HG03139 (cell line): Measurements from ENCODE around the gene USP30.
"Not testable (repeated sequence)": the region's sequence is repeated elsewhere in the genome, so short reads cannot be mapped to it uniquely, and the experiment has no call there.

Experiments
- ATAC-seq: cut with Tn5 transposase; IDR thresholded peaks from one replicate; pipeline ENCODE4 v1.9.1; 2021; ENCODE audit not compliant: unreplicated experiment

USP30 gene

DNA sequence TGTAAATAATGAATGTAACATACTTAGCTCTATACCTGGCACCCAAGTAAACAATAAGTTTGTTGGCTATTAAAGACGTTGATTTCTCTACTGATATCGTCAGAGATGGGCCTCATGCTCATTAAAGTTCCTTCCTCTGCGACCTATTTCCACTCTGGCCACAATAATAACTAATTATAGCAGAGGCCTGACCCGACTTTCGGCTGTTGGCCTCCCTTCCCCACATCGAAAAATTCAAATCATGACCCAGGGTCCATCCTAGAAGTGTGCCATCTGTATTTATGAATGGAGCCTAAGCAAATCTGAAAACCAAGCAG lies 321 bp upstream of the USP30 start:
- peak; percentile 1 for ATAC-seq

DNA sequence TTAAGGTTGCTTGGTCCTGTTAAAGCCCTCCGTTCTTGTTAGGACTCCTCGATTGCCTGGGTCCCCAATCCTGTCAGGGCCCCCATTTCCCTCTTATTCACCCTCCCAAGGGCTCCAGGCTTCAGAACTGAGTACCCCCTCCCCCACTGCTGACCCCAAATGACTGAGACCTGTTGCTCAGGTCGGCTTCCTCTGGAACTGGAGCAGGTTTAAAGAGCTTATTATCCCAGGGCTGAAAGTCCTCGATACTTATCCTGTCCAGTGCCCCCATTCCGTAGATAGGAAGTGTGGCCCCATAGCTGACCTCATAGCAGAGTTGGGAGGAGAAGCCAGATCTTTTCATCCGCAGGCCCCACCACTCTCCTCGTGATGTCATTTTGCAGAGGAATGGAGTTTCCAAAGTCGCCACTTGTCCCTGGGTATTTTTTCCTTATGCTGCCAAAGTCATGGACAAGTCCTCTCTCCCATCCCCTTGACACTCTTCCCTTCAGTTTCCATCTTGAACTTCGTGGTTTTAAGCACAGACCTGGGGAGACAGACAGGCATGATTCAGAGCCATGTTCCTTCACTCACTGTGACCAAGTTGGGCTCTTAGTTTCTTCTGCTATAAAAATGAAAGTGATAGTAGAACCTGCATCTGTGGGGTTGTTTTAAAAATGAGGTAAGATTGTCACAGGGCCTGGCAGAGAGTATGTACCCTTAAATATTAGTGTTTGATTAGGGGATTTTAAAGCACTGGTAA lies 1.2 kb downstream of the USP30 start:
- no peak for ATAC-seq

DNA sequence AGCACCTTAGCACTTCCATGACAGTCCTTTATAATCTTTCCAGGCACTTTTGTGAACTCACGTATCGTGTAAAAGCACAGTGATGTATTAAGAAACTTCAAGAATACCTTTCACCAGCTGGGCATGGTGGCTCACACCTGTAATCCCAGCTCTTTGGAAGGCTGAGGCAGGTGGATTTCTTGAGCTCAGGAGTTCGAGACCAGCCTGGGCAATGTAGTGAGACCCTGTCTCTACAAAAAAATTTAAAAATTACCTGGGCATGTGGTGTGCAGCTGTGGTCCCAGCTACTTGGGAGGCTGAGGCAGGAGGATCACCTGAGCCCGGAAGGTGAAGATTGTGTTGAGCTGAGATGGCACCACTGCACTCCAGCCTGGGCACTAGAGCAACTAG lies 1.7 kb downstream of the USP30 start:
- not testable (repeated sequence) for ATAC-seq

DNA sequence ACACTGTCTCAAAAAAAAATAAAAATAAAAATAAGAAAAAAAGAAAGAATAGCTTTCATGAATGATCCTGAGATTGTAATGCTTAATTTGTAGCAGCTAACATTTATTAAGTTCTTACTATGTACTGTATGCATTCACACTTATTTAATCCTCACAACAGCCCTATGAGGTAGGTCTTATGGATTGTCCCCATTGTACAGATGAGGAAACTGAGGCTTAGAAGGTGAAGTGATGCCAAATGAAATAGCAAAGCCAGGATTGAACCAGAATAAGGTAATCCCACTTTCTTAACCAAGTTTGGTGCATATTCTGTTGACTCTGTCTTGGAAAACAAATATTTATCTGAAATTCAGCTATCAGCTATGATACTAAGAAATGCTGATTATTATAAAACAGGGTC lies 2.1 kb downstream of the USP30 start:
- ATAC-seq, result no peak

DNA sequence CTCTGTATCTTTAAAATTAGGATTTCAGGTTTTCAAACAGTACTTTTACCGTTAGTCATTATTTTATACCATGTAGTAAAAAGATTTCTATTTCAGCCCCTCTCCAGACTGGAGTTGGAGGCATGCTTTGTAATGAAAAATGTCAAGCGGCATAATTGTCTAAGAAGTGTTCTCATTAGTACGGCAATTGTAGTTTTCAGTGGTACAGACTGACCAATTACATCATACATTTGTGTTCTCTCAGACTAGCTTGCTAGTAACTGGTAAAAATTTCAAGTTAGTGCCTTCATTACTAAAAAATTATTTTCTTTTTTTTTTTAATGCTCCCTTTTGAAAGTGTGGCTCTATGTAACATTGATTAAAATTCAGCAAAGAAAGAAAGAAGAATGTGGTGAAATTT lies 4.5 kb downstream of the USP30 start:
- ATAC-seq, result no peak

DNA sequence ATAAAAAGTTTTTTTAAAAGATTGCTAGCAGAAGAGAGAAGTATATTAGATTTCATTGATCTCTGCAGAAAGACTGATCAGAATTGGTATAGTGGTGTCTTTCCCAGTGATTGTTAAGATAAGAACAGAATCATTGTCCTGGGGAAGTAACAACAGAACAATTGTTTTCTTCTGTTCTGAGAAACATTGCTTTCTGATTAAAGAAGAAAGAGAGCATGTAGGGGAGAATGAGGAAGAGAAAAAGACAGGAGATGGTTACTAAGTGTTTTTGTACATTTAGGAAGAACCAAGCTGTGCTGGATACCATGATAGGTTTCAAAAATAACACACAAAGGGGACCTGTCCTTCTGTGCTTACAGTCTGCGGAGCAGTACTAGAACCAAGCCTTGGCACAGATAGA lies 5.0 kb downstream of the USP30 start:
- ATAC-seq, result no peak

DNA sequence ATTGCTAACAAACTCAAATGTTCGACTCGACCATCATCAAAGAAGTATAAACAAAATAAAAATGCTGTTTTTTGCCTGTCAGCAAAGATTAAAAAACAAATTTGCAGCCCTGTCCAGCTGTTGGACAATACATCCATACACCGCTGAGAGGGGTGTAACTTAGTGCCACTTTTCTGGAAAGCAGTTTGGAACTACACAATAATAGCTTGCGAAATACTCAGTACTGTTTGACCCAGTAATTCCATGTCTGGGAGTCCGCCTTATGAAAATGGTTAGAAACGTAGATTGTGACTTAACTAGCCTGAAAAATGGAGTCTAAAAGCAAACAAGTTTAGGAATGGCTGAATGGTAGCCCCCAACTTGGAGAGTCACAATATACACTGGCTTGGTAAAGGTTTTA lies 6.4 kb downstream of the USP30 start:
- no peak for ATAC-seq

DNA sequence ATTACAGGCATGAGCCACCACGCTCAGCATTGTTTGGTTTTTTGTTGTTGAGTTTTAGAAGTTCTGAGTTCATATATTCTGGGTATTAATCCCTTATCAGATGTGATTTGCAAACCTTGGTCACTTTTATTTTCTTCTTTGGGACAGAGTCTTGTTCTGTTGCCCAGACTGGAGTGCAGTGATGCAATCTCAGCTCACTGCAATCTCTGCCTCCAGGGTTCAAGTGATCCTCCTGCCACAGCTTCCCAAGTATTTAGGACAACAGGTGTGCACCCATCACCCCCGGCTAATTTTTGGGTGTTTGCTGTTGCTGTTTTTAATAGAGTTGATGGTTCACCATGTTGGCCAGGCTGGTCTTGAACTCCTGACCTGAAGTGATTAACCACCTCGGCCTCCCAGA lies 11.8 kb downstream of the USP30 start:
- no peak for ATAC-seq

DNA sequence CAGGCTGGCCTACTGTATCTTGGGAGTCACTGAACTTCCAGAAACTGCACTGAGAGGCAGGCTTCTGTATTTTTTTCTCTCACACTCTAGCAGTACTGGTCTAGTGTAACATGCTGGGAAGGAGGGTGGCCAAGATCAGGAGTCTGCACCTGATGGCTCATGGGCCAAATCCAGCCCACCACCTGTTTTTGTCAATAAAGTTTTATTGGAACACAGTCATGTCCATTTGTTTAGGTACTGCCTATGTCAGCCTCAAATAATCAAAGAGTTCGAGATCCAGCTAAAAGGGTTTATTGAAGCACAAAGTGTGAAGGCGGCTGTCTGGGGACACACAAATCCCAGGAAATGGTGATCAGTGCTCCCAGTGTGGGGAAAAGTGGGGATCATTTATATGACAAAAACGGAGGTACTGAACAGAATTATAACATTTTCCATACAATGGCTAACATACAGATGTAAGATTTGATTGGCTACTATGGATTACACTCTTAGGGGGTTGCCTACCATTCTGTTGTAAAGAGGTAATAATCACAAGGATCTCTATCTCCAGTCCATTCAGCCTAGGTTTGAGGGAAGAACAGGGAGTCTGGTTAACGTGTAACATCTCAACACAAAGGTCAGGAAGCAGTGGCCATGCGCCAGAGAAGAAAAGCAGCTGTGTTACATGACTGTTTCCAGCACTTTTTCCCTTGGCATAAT lies 12.9 kb downstream of the USP30 start:
- no peak for ATAC-seq

DNA sequence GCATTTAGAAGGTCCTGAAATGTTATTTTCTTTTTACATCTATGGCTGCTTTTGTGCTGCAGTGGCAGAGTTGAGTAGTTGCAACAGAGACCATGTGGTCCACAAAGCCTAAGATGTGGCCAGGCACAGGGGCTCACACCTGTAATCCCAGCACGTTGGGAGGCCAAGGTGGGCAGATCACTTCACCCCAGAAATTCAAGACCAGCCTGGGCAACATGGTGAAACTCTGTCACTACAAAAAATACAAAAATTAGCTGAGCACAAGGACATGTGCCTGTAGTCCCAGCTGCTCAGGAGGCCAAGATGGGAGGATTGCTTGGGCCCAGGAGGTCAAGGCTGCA lies 13.4 kb downstream of the USP30 start:
- ATAC-seq, result no peak

DNA sequence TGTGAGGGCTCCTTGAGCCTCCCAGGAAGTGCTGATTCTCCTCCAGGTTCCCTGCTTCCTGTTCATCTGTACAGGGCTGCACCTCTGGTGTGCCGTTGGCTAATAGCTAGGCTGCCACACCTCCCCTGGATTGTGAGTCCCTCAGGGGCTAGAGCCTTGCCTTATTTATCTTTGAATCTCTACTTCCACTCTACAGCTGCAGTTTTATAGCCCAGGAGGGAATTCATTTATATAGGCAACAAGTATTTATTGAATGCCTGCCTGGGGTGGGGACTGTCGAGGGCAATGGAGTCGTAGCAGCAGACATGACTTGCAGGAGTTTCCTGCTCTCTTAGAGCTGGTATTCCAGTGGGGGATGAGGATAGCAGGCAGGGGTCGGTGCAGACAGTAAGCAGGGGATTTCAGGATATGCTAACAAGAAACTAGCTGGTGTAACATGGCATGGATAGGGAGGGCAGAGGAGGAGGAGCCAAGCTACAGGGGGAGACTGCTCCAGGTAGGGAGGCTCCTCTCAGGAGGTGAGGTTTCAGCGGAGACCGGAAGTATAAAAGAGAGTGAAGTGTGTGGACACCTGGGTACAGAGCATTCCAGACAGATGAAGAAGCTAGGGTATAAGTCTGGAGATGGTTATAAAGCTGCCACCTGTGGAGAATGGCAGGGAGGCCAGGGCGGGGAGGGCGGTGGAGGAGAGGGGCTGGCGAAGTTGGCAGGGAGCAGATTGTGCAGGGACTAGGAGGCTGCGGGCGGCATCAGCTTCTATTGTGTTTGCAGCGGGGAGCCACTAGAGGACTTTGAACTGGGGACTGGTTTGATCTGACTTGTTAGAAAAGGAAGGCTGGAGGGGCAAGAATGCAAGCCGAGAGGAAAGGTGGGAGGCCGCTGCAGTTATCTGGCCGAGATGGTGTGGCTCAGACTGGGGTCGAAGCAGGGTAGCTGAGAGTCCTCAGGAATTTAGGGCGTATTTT lies 17.2 kb downstream of the USP30 start:
- ATAC-seq, result no peak

DNA sequence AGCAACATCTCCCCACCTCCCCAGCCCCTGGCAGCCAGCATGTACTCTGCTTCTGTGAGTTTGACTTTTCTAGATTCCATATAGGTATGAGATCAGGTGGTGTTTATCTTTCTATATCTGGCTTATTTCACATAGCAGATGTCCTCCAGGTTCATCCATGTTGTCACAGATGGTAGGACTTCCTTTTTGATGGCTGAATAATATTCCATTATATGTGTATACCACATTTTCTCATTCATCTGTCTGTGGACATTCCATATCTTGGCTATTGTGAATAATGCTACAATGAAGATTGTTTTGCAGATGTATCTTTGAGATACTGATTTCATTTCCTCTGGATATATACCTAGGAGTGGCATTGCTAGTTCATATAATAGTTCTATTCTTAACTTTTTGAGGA lies 22.5 kb downstream of the USP30 start:
- no peak for ATAC-seq

DNA sequence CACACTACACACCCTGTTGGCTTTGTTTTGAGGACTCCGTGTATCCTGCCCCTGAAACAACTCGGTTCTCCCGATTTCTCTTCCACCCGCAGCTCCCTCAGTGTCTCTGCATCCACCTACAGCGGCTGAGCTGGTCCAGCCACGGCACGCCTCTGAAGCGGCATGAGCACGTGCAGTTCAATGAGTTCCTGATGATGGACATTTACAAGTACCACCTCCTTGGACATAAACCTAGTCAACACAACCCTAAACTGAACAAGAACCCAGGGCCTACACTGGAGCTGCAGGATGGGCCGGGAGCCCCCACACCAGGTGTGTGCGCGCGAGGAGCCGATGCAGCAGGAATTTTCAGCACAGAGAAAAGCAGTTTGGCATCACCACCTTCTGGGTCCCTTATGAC lies 30.4 kb downstream of the USP30 start:
- ATAC-seq, result no peak

DNA sequence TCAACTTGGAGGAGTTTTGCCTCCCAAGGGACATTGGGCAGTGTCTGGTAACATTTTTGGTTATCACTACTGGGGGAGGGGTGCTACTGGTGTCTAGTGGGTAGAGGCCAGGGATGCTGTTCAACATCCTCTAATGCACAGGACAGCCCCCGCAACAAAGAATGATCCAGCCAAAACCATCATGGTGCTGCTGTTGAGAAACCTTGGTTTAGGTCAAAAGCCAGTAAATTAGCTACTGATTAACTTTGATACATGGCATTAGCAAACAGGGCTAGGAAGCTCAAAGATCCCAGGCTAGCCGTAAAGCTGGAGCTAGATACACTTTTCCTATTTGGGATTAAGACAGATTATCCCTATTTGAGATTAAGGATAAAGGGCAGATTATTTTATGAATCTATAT lies 32.0 kb downstream of the USP30 start:
- ATAC-seq, result no peak

DNA sequence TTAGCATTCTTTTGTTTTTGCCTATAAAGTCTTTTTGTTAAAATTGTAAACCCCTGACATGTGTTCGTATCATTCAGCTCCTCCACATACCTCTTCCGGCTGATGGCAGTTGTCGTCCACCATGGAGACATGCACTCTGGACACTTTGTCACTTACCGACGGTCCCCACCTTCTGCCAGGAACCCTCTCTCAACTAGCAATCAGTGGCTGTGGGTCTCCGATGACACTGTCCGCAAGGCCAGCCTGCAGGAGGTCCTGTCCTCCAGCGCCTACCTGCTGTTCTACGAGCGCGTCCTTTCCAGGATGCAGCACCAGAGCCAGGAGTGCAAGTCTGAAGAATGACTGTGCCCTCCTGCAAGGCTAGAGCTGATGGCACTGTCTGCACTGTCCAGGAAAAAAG lies 33.2 kb downstream of the USP30 start:
- ATAC-seq, result no peak

DNA sequence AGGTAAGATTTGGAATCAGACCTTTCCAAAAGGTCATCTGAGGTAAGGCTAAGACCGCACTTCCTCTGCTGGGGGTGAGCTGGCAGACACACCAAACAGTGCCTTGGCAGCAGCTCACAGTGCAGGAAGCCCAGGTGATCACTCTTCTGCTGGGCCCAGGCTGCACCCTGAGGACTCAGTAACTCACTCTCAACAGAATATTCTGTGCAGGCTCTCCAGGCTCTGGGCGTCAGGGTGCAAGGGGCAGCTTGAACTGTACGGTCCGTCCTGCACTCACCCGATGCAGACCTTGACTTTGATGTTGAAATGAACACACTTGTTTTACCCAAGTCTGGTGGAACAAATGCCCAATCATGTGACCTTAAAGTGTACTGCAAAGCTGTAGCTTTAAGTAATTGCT lies 34.9 kb downstream of the USP30 start:
- no peak for ATAC-seq

DNA sequence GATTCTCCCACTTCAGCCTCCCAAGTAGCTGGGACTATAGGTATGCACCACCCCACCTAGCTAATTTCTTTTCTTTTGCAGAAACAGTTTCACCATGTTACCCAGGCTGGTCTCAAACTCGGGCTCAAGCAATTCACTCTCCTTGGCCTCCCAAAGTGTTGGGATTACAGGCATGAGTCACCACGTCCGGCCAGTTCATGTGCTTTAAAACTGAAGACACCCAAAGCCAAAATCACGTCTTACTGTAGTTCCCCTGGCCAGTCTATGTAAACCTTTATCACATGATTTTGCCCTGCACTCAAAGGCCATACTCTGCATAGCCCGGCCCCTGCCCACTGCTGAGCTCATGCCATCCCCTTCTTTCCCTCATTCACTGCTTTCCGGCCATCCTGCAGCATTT lies 36.4 kb downstream of the USP30 start:
- no peak for ATAC-seq

DNA sequence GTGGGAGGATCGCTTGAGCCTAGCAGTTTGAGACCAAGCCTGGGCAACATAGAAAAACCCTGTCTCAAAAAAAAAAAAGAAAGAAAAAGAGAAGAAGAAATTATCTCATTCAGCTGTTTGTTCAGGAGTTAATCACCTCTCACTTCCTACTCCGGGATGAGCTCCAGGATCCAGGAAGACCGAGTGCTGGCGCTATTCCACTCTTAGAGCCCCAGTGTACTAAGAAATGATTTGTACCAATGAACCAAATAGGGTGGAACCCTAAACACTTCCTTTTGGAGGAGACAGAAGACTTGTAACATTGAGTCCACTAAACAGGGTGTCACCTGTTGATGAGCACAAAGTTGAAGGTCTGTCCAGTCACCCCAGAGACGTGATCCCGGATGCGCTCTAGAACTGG lies 37.3 kb downstream of the USP30 start:
- ATAC-seq, result no peak

DNA sequence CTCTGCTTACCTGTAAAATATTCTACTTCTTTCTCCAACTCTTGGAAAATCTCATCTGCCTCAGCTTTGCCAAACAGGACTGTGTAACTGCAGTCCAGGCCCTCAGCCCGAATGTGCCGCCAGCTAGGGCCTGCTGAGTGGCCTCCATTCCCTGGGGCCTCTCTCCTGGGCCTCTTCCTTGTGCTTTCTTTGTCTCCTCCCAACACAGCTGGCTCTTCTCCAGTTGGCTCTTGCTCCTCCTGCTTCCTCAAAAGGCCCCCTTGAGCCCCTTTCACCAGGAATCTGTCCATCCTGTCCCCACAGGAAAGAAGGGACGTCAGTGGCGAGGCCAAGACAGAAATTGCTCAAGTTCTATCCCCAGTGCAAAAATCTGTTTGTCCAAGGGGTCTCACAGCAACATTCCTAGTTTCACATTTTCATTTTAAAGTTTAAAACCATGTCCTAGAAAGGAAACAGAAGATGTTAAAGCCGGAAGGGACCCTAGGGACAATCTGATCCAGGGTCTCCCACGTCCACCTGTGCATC lies 40.2 kb downstream of the USP30 start:
- no peak for ATAC-seq

DNA sequence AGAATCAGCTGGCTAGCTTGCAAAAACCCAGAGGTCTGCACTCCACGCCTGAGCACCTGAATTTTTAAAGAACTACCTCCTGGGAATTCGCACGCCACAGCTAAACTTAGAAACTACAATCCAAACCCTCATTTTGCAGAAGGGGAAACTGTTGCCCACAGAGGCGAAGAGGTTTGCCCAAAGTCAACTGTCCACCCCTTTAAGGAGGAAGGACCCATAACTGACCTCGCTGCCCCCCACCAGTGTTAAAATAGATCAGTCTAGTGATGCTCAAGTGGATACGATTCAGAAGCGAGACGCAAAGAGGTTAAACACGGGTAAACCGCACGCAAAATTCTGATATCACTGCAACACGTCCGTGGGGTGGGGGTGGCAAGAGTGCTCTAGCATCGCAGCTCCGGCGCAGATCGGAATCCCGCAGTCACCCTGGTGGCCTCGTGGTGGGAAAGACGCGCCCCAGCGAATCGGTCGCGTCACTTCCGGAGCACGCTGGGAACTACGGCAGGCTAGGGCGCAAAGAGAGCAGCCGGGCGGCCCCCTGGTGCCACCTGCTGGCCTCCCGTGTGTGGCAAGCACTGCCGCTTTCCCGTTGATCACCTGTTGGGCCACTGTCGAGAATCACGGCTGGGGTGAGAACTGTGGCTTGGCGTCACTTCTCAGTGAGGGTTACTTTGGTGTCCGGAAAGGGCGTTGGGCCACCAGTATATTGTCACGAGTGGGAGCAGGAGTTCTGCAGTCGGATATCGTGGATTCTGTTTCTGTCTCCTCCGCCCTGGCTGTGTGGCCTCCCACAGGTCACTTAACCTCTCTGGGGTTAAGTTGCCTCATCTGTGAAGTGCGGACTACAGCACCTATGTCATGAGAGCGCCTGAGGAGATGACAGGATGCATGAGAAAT lies 40.9 kb downstream of the USP30 start, which contains the start of gene ALKBH2:
Gene ALKBH2, minus strand, starts transcription at position 451 of the 897 bp plus-strand sequence. CDS start 686 bp downstream, outside the sequence.
- peak; percentile 61 for ATAC-seq

DNA sequence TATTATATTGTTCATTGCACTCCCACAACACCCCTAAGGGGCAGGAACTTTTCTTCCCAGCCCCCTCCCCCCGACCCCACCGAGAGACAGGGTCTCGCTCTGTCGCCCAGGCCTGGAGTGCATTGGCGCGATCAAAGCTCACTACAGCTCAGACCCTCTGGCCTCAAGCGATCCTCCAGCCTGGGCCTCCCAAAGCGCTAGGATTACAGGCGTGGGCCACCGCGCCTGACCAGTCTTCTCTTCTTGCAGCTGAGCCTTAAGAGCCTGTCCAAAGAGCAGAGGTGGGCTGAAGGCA lies 44.7 kb downstream of the USP30 start:
- ATAC-seq, result no peak
